Endothelial cell (in vitro differentiated cells): ENCODE measurements around the gene CAPN3. TPM values are rescaled to one million over a fixed set of nuclear protein-coding genes. Genes with fewer than 3 reads are reported as not detected.

ENCODE experiments used
- DNase-seq: peaks from one replicate; pipeline ENCODE4 v3.0.0; 2021; ENCODE audit warnings: low spot score
- H3K27ac Mint-ChIP-seq: one replicate; pipeline ENCODE4 v1.8.0; 2021; ENCODE audit warnings: mixed read lengths, inconsistent platforms; ENCODE audit not compliant: unreplicated experiment
- H3K27me3 Mint-ChIP-seq: one replicate; pipeline ENCODE4 v1.8.0; 2021; ENCODE audit warnings: mild to moderate bottlenecking, moderate library complexity, mixed read lengths, inconsistent platforms; ENCODE audit not compliant: unreplicated experiment
- H3K36me3 Mint-ChIP-seq: one replicate; pipeline ENCODE4 v1.8.0; 2021; ENCODE audit warnings: mild to moderate bottlenecking, low read depth, mixed read lengths, inconsistent platforms; ENCODE audit not compliant: unreplicated experiment
- H3K4me1 Mint-ChIP-seq: one replicate; pipeline ENCODE4 v1.8.0; 2021; ENCODE audit warnings: mild to moderate bottlenecking, mixed read lengths, inconsistent platforms; ENCODE audit not compliant: unreplicated experiment
- H3K4me3 Mint-ChIP-seq: one replicate; pipeline ENCODE4 v1.8.0; 2021; ENCODE audit warnings: mild to moderate bottlenecking, mixed read lengths, inconsistent platforms; ENCODE audit not compliant: unreplicated experiment
- H3K9me3 Mint-ChIP-seq: one replicate; pipeline ENCODE4 v1.8.0; 2021; ENCODE audit warnings: mixed read lengths, inconsistent platforms; ENCODE audit not compliant: unreplicated experiment
- total RNA-seq: library from RNA; stranded (reverse); fragmentation: NEBNext Ultra II Directional; extraction: Animal tissue kit (Norgen Biotek cat#: 25700); gene quantifications from one replicate; pipeline ENCODE4 v1.2.1, GENCODE V29; 2021; ENCODE audit not compliant: unreplicated experiment
- TF ChIP-seq, protein P1 (sequence below): fragments of 200-600 bp; sonication (generic); IDR thresholded peaks from one replicate; pipeline ENCODE4 v1.5.0; 2021; ENCODE audit warnings: antibody characterized with exemption; ENCODE audit not compliant: unreplicated experiment

CAPN3 gene
- total RNA-seq, 1 donor from 2014 or later, result 2.0 TPM

DNA sequence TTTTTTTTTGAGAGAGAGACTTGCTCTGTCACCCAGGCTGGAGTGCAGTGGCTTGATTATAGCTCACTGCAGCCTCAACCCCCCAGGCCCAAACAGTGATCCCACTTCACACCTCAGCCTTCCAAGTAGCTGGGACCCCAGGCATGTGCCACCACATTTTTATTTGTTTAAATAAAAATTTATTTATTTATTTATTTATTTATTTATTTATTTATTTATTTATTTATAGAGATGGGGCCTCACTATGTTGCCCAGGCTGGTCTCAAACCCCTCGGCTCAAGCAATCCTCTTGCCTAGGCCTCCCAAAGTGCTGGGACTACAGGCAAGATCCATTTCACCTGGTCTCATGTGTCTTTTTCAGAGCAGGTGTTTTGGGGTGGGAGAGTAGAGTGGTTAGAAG, 15.5 kb downstream of the CAPN3 start:
- Mint-ChIP-seq H3K27me3 (peaks cover 3% of the 10 kb centered on the region), H3K4me3 (no peak overlapping the region), H3K4me1 (no peaks in the 10 kb centered on the region), H3K27ac (no peak overlapping the region), H3K36me3 (peaks cover 7% of the 10 kb centered on the region), H3K9me3 (peaks cover 8% of the 10 kb centered on the region)
- TF ChIP-seq, protein P1, sequence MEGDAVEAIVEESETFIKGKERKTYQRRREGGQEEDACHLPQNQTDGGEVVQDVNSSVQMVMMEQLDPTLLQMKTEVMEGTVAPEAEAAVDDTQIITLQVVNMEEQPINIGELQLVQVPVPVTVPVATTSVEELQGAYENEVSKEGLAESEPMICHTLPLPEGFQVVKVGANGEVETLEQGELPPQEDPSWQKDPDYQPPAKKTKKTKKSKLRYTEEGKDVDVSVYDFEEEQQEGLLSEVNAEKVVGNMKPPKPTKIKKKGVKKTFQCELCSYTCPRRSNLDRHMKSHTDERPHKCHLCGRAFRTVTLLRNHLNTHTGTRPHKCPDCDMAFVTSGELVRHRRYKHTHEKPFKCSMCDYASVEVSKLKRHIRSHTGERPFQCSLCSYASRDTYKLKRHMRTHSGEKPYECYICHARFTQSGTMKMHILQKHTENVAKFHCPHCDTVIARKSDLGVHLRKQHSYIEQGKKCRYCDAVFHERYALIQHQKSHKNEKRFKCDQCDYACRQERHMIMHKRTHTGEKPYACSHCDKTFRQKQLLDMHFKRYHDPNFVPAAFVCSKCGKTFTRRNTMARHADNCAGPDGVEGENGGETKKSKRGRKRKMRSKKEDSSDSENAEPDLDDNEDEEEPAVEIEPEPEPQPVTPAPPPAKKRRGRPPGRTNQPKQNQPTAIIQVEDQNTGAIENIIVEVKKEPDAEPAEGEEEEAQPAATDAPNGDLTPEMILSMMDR, result no peak
- DNase-seq, result no peak

DNA sequence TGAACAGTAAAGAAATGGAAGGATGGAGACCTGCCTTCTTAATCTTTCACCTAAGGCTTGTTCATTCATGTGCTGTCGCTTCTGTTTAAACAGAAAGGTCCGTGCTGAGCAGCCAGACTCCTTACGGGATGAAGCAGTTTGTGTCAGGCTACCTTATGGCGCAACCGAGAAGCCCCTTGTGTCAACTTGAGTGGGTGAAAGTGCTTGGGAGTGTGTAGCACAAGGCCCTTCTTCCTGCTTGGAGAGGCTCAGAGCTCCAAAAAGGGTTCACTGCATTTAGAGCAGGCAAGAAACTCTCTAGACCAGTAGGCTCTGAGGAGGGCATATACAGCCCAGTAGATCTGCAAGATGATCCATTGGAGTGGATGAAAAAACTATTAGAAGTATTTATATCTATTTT, 16.0 kb downstream of the CAPN3 start:
- no peak overlapping the region for H3K4me3 Mint-ChIP-seq
- H3K9me3 Mint-ChIP-seq, result peaks cover 8% of the 10 kb centered on the region
- DNase-seq, result no peak
- H3K27me3 Mint-ChIP-seq, result peaks cover 3% of the 10 kb centered on the region
- TF ChIP-seq, protein P1, result no peak
- no peaks in the 10 kb centered on the region for H3K4me1 Mint-ChIP-seq
- peaks cover 7% of the 10 kb centered on the region for H3K36me3 Mint-ChIP-seq
- no peak overlapping the region for H3K27ac Mint-ChIP-seq

DNA sequence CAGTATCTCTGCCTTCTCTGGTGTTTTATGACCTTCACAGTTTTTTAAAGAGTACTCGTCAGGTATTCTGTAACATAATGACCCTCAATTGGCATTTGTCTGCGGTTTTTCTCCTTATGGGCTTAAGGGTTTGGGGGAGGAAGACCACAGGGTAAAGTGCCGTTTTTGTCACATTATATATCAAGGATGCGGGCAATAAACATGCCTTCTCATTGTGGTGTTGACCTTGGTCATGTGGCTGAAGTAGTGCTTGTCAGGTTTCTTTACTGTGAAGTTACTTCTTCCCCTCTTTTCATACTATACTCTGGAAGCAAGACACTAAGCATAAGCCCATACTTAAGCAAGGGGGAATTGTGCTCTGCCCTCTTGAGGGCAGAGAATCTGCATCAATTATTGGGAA, 16.6 kb downstream of the CAPN3 start:
- no peak overlapping the region for H3K4me3 Mint-ChIP-seq
- peaks cover 8% of the 10 kb centered on the region for H3K9me3 Mint-ChIP-seq
- no peak overlapping the region for H3K27ac Mint-ChIP-seq
- H3K27me3 Mint-ChIP-seq, result peaks cover 3% of the 10 kb centered on the region
- TF ChIP-seq, protein P1, result no peak
- H3K36me3 Mint-ChIP-seq, result peaks cover 7% of the 10 kb centered on the region
- no peak for DNase-seq
- H3K4me1 Mint-ChIP-seq, result no peaks in the 10 kb centered on the region

DNA sequence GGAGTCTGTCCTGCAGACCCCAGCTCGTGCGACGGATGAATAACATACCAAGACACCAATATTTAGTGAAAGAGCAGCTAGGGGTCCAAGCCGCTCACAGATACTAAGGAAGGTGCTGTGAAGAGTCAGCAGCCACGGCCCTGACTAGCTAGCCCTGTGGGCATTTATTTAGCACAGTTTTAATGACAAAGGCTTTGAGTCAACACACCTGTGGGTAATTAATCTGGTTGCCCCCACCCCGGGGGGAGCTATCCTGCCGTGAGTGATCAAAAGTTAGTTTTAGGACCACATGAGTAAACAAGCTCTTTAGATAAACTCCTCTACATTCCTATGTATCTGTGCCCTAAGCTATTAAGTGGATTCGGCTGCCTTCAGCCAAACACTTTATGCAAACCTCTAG, 18.7 kb downstream of the CAPN3 start:
- H3K27ac Mint-ChIP-seq, result no peak overlapping the region
- H3K9me3 Mint-ChIP-seq, result peaks cover 8% of the 10 kb centered on the region
- H3K4me1 Mint-ChIP-seq, result no peaks in the 10 kb centered on the region
- TF ChIP-seq, protein P1, result no peak
- H3K27me3 Mint-ChIP-seq, result peaks cover 3% of the 10 kb centered on the region
- DNase-seq, result no peak
- H3K4me3 Mint-ChIP-seq, result no peak overlapping the region
- peaks cover 7% of the 10 kb centered on the region for H3K36me3 Mint-ChIP-seq

DNA sequence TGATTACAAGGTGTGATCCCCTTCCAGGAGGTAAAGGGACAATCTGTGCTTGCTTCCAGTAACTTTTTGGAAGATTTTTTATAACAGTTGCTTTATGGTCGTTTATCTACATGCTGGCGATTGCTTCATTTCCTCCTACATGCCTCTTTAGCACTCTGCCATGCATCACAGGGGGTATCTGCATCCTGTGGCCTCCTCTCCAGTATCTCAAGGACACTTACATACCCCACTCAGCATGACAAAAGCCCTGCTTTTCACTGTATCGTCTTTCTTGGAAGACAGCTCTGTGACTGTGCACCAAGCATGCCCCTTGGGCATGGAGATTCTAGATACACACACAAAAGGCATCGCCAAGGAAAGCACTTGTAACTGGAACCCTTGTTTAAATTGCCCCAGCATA, 25.3 kb downstream of the CAPN3 start:
- no peak overlapping the region for H3K27ac Mint-ChIP-seq
- TF ChIP-seq, protein P1, result no peak
- no peaks in the 10 kb centered on the region for H3K36me3 Mint-ChIP-seq
- no peak for DNase-seq
- no peak overlapping the region for H3K4me3 Mint-ChIP-seq
- H3K9me3 Mint-ChIP-seq, result no peaks in the 10 kb centered on the region
- peaks cover 2% of the 10 kb centered on the region for H3K27me3 Mint-ChIP-seq
- H3K4me1 Mint-ChIP-seq, result peaks cover 46% of the 10 kb centered on the region
